GM19193 (cell line): ENCODE data around the gene MRAP2.

Experiments
- POLR2A ChIP-seq: IDR thresholded peaks from 4 replicates; pipeline ENCODE4 v1.6.1; 2011; ENCODE audit not compliant: insufficient read depth, insufficient read length; ENCODE audit errors: extremely low read depth

Gene MRAP2

DNA sequence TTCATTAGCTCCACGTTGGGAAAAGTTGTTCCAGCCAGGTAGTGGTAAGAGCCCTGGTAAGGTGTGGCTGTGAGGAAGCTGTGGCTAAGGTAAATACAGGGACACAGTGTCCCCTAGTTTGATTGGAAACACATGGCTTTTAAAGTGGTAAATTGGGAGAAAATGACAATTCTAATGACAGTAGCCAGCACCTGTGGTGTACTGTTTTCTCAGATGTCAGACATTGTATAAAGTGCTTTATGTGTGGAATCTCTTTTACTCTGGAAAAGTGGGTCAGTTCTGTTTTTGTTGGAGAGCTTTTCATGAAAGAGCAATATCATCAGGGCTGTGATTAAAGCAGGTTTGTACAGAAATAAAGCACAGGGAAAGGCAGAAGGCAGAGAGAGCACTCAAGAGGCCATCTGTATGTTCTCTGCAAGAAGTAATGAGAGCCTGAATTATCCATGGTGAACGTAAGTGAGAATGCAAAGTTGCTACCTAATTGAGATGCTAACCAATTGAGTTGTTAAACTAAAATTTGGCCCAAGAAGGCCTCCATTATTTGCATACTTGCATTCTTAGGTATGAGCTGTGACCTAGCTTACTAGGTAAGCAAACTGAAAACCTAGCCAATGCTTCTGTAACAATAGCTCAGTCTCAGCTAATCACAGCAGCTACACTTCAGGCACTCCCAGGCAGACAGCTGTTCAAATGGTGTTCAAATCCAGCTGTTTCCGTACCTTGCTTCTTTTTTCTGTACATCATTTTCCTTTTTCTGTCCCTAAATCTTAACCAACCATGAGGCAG lies 28.2 kb downstream of the MRAP2 start:
- no peak for TF ChIP-seq POLR2A

DNA sequence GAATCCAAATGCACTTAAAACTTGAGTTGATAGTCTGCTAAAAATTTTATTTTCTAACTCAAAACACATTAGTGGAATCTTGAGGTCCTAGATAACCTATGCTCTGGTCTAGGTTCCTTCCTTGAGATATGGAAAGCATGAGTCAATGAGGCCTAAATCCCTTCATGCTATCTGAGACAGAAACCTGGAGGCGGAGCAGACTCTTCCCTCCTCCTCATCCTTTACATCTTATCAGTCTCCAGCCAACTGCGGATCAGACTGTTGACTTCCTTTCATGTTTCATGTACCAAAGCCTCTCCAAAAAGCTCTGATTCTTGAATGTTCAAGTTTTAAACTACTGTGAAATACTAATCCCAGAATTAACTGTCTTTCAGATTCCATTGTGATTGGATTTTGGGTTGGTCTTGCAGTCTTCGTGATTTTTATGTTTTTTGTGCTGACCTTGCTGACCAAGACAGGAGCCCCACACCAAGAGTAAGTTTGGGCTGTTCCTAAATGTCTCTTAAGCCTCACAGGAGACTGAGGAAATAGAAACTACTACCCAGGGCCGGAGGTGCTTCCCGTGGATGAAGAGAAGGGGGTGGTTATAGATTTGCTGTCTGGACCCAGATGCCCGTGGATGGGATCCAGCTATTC lies 29.1 kb downstream of the MRAP2 start:
- TF ChIP-seq POLR2A, result no peak

DNA sequence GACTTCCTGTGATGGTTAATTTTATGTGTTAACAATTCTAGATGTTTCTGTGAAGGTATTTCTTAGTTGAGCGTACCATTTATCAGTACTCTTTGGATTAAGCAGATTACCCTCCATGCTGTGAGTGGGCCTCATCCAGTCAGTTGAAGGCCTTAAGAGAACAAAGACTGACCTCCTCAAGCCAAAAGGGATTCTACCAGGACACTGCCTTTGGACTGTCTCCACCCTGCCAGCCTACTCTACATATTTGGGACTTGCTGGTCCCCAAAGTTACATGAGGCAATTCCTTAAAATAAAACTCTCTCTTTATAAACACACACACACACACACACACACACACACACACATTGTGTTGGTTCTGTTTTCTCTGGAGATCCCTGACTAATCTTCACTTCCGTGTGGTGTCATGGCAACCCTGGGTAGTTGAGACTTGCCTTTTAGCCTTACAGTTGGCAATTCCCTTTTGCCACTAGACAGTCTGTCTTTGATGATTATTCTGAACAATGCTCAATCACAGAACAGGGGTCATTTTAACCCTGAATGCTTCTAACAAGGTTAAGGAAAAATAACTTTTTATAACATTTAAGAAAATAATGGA lies 32.2 kb downstream of the MRAP2 start:
- no peak for TF ChIP-seq POLR2A

DNA sequence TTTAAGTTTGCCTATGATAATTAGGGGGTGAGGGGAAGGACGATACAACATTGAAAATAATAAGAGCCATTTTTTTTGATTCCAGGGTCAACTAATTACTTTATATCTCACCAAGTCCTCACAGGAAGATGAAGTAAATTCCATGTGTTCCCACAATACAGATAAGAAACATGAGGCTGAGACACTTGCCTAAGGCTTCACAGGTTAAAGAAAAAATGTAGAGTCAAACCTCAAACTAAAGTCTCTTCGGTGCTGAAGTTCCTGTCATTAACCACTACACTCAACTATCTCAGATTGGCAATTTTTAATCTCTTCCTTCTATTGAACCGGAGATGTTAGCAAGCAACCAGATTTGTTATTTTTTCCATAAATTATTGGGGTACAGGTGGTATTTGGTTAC lies 33.0 kb downstream of the MRAP2 start:
- TF ChIP-seq POLR2A, result no peak

DNA sequence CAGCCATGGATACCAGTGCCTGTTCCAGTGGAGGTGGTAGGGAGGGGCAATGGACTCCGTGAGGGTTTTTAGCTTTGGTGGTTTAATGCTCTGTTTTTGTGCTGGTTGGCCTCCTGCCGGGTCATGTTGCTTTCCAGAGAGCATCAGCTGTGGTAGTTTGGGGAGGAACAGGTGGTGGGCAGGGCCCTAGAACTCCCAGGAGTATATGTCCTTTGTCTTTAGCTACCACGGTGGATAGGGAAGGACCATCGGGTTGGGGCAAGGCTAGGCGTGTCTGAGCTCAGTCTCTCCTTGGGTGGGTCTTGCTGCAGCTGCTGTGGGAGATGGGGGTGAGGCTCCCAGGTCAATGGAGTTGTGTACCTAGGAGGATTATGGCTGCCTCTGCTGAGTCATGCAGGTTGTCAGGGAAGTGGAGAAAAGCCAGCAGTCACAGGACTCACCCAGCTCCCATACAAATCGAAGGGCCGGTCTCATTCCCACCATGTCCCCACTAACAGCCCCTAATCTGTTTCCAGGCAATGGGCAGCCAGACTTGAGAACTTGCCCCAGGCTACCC lies 38.9 kb downstream of the MRAP2 start:
- TF ChIP-seq POLR2A, result no peak

DNA sequence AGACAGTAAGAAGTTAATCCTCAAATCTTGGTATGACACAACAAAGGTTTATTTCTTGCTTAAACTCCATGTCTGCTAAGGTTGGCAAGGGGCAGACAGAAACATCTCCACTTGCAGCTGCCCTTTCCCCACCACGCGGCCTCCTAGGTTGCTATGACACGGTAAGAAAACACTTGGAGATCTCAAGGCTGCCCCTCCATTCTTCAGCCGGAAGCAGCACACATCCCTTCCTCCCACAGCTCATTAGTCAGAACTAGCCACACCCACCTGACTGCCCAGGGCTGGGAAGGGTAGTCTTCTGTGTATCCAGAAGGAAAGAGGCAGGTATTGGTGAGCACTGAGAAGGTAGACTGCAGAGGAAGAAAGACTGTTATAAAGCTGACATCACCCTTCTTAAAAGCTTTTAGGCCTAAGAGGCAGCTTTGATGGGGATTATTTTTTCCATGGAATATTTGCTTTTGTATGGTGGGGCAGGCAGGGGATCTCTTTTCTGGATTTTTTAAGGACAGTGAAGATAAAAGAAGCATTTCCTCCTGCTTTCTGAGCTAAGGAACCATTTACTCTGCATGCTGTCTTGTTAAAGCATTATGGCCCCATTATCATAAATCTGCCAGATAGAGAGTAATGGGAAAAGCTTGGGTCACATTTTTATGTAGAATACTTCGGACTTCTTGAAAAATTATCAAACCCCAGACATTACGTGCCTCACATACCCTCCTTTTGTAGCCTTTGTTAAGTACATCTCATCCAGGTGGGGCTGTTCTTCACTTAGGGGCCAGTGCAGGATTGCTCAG lies 41.6 kb downstream of the MRAP2 start:
- no peak for TF ChIP-seq POLR2A

DNA sequence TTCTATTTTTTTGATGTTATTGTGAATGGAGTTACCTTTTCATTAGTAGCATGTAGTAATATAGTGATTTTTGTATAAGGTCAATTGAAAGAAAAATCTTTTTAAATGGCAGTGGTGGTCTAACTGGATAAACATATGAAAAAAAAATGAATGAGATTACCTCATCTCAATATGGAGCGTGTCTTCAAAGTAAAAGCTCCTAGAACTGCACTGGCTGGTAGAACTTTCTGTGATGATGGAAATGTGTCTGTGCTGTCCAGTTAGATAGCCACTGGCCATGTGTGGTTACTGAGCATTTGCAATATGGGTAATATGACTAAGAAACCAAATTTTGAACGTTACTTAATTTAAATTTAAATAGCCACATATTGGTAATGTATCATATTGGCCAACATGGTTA lies 44.1 kb downstream of the MRAP2 start:
- no peak for TF ChIP-seq POLR2A

DNA sequence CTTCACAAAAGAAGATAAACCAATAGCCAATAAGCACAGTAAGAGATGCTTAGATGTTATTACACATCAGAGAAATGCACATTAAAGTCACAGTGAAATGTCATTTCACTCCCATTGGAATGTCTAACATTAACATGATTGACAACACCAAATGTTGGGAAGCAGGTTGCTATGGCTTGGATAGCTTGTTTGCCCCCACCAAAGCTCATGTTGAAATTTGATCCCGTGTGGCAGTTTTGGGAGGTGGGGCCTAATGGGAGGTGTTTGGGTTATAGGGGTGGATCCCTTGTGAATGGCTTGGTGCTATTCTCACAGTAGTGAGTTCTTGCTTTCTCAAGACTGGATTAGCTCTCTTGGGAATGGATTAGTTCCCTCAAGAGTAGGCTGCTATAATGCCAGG lies 44.8 kb downstream of the MRAP2 start:
- no peak for TF ChIP-seq POLR2A

DNA sequence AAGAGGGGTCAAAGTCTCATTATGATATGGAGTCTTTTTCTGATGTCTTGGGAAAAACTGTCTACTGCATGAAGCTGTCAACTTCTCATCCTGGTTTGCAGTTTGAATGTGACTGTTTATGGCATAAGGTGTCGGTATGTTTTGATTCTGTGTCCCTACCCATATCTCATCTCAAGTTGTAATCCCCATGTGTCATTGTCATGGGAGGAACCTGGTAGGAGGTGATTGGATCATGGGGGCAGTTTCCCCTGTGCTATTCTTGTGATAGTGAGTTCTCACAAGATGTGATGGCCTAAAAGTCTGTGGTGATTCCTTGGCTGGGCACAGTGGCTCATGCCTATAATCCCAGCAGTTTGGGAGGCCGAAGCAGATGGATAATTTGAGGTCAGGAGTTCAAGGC lies 47.6 kb downstream of the MRAP2 start:
- TF ChIP-seq POLR2A, result no peak

DNA sequence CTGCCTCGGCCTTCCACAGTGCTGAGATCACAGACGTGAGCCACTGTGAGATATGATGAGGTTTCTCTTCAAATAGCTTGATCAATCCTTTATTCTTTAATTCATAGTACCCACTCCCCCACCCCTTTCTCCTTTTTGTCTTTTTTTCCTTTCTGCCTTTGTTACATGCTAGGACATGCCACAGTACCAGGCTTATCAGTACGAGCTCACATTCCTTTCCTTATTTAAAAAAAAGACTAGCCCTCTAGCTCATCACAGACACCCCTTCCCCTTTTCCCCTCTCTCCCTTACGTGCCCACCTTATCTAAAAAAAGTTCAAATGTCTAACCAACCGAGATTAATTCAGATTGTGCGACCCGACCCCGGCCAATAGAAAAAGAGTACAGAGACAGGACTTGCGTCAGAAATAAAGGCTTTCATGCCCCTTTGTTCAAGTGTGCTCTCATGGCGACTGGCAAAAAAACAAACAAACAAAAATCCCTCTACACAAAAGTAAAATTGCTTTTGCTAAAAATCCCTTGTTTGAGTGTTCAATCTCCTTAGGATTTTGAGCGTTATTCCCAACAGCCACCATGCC lies 49.2 kb downstream of the MRAP2 start:
- TF ChIP-seq POLR2A, result no peak

DNA sequence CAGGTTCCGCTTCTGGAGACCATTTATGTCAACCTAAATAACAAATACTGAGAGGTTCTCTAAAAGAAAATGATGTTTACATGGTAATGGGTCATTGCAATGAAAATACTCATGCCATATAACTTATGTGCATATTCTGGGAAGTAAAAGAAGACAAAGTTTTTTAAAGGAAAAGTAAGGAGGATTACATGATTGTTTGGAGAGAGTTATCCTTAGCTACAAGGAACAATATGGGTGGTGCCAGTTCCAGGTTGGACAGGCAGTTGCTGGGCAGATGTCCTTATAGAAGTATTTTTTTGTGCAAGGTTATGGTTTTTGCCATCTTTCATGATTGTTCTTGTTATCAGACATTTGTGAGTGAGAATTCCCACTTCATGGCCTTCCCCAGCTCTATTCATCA lies 52.5 kb downstream of the MRAP2 start:
- TF ChIP-seq POLR2A, result no peak

DNA sequence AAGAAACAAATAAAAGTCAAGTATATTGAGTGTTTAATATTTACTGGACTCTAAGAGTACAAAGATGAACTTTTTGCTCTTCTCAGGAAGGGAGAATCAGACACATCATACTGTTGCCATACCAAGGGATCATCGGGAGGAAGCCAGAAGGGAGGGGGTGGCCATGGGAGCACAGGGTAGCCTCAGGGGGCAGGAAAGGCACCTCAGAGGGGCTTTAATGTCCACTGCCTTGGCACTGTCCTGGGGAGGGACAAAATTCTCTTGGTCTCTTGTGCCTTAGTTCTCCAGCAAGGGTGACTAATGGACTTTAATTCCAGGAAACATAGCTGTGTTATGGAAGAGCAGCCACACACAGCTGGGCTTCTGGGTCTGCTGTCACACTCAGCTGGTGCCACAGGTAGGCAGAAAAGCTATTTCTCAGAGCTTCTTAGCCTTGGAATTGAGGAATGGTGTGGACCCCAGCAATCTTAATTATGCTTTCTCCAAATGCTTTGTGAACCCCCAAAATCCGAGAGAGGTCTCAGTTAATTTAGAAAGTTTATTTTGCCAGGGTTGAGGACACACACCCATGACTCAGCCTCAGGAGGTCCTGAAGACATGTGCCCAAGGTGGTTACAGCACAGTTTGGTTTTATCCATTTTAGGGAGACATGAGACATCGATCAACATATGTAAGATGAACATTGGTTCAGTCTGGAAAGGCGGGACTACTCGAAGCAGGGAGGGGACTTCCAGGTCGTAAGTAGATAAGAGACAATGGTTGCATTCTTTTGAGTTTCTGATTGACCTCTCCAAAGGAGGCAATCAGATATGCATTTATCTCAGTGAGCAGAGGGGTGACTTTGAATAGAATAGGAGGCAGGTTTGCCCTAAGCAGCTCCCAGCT lies 53.2 kb downstream of the MRAP2 start:
- TF ChIP-seq POLR2A, result no peak

DNA sequence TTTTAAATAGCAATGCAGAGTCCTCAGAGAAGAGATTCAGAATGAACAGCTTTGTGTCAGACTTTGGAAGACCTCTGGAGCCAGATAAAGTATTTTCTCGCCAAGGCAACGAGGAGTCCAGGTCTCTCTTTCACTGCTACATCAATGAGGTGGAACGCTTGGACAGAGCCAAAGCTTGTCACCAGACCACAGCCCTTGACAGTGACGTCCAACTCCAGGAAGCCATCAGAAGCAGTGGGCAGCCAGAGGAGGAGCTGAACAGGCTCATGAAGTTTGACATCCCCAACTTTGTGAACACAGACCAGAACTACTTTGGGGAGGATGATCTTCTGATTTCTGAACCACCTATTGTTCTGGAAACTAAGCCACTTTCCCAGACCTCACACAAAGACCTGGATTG lies 55.5 kb downstream of the MRAP2 start:
- no peak for TF ChIP-seq POLR2A

DNA sequence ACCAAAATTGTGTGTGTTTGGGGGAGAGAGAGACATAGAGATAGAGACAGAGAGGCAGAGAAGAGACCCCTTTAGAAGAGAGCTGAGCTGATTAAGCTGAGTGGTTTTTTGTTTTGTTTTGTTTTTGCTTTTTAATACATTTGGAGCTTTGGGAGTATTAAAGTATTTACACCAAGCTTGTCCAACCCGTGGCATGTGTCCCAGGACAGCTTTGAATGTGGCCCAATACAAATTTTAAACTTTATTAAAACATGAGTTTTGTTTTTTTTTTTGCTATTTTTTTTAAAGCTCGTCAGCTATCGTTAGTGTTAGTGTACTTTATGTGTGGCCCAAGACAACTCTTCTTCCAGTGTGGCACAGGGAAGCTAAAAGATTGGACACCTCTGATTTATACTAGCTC lies 56.0 kb downstream of the MRAP2 start:
- TF ChIP-seq POLR2A, result no peak
